Body of pancreas (tissue), 4 donors: ENCODE data around the gene GMDS. TPM values are rescaled to one million over a fixed set of nuclear protein-coding genes. Genes with fewer than 3 reads are reported as not detected.
A peak's percentile ranks its signal among the peaks of the same experiment; 100 is the strongest.

ENCODE experiments used
- ATAC-seq: fragments of 150-250 bp; one replicate; pipeline ENCODE4 v1.9.1; 2016
- DNase-seq, 4 donors: peaks; one replicate each; pipeline ENCODE4 v3.0.0-alpha.2; 2019
- H3K27ac ChIP-seq, 4 donors: fragments of 200-600 bp; sonication (generic); 1 replicate in 3 of 4; 2 replicates in 1 of 4; pipeline versions ENCODE4 v1.5.1 to v1.6.1; 2016 to 2019; ENCODE audit warnings: mild to moderate bottlenecking in 1 of 4, mixed read lengths in 1 of 4, moderate library complexity in 1 of 4
- H3K27me3 ChIP-seq, 2 donors: fragments of 200-600 bp; sonication (generic); one replicate each; pipeline ENCODE4 v1.6.0; 2016; ENCODE audit warnings: mild to moderate bottlenecking in 1 of 2
- H3K36me3 ChIP-seq, 2 donors: fragments of 200-600 bp; sonication (generic); replicated peaks in 1 of 2; 2 replicates each; pipeline ENCODE4 v1.5.1; 2016; ENCODE audit warnings: low read depth in 2 of 2; ENCODE audit not compliant: insufficient read depth in 1 of 2
- H3K4me1 ChIP-seq: fragments of 200-600 bp; sonication (generic); one replicate; pipeline ENCODE4 v1.6.0; 2016
- H3K4me3 ChIP-seq, 2 donors: fragments of 200-600 bp; sonication (generic); 1 replicate in 1 of 2; 2 replicates in 1 of 2; pipeline ENCODE4 v1.5.1; 2016 to 2019
- H3K9me3 ChIP-seq, 3 donors: fragments of 200-600 bp; sonication (generic); 1 replicate in 2 of 3; 2 replicates in 1 of 3; pipeline ENCODE4 v1.5.1; 2016
- POLR2A ChIP-seq, 3 donors: fragments of 450-650 bp; IDR thresholded peaks; one replicate each; pipeline ENCODE4 v1.6.1; 2016; ENCODE audit warnings: antibody characterized with exemption in 3 of 3, mild to moderate bottlenecking in 2 of 3
- WGBS, 2 donors: methylation state at CpG; one replicate each; pipeline ENCODE4 v1.1.5; 2017; 5-methylcytosine and 5-hydroxymethylcytosine counted together
- intact Hi-C: fragments of 100-400 bp; cut with DNase I; formaldehyde crosslinking; loops from one replicate; pipeline ENCODE4 v1.15.1; 2023
- total RNA-seq, 2 donors: library from RNA; depleted of rRNA; stranded (reverse); fragments of >200 nt; gene quantifications; one replicate each; pipeline ENCODE4 v1.1.0, GENCODE V29; 2016
- TF ChIP-seq, protein P1 (sequence below), 7 experiments: fragments of 450-650 bp in 4 of 7; fragments of 200-600 bp in 3 of 7; sonication (generic) in 3 of 7; IDR thresholded peaks; one replicate each; pipeline ENCODE4 v1.5.1; 2016 to 2019; ENCODE audit warnings: antibody characterized with exemption in 7 of 7

GMDS gene
- total RNA-seq, 2 donors from 2014 or later, result 34.5 to 63.3 TPM

DNA sequence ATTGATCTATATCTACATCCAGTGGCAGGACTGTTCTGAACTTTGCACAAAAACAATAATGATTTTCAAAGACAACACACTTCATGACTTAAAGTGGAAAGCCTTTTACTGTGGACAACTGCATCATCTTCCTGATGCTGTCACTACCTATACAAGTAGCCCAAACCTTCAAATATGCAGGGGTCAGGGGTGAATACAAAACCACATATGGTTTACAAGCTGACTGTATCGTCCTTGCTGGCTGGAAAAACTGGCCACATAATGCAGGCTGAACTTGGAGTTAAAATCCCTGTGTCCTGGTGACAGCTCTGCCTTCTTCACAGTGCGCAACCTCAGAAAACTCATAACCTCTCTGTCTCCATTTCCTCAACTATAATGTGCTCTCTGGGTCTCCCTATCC, 128.9 kb downstream of the GMDS start:
- 97 to 100% methylated on average over 2 of the region's 2 CpGs for WGBS, 2 donors
- TF ChIP-seq, protein P1, sequence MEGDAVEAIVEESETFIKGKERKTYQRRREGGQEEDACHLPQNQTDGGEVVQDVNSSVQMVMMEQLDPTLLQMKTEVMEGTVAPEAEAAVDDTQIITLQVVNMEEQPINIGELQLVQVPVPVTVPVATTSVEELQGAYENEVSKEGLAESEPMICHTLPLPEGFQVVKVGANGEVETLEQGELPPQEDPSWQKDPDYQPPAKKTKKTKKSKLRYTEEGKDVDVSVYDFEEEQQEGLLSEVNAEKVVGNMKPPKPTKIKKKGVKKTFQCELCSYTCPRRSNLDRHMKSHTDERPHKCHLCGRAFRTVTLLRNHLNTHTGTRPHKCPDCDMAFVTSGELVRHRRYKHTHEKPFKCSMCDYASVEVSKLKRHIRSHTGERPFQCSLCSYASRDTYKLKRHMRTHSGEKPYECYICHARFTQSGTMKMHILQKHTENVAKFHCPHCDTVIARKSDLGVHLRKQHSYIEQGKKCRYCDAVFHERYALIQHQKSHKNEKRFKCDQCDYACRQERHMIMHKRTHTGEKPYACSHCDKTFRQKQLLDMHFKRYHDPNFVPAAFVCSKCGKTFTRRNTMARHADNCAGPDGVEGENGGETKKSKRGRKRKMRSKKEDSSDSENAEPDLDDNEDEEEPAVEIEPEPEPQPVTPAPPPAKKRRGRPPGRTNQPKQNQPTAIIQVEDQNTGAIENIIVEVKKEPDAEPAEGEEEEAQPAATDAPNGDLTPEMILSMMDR (IDR thresholded peaks at IDR 0.05), result no peak
- no peak for TF ChIP-seq POLR2A (IDR thresholded peaks at IDR 0.05)
- intact Hi-C loops, result no loop called here
- no peak for DNase-seq
- H3K4me3 ChIP-seq, result no peak overlapping the region
- no peaks in the 10 kb centered on the region for H3K9me3 ChIP-seq
- ATAC-seq, result no peak
- H3K4me1 ChIP-seq, result peaks cover 19% of the 10 kb centered on the region
- no peak overlapping the region for H3K27ac ChIP-seq
- no peaks in the 10 kb centered on the region for H3K27me3 ChIP-seq
- no peaks in the 10 kb centered on the region for H3K36me3 ChIP-seq

- Histone ChIP-seq H3K4me1 (peaks cover 13% of the 10 kb centered on the region), H3K4me3 (no peak overlapping the region), H3K36me3 (no peaks in the 10 kb centered on the region), H3K27ac (no peak overlapping the region), H3K9me3 (no peaks in the 10 kb centered on the region), H3K27me3 (no peaks in the 10 kb centered on the region)
- ATAC-seq, result no peak
- intact Hi-C loops, result no loop called here
- 90 to 93% methylated on average over 1 of the region's 1 CpG for WGBS, 2 donors
- DNase-seq, result no peak
- TF ChIP-seq POLR2A (IDR thresholded peaks at IDR 0.05), result no peak
- TF ChIP-seq, protein P1 (IDR thresholded peaks at IDR 0.05), result no peak
Measured at GRCh38 chr6:2114100-2114499, 131.3 kb downstream of the GMDS start.

DNA sequence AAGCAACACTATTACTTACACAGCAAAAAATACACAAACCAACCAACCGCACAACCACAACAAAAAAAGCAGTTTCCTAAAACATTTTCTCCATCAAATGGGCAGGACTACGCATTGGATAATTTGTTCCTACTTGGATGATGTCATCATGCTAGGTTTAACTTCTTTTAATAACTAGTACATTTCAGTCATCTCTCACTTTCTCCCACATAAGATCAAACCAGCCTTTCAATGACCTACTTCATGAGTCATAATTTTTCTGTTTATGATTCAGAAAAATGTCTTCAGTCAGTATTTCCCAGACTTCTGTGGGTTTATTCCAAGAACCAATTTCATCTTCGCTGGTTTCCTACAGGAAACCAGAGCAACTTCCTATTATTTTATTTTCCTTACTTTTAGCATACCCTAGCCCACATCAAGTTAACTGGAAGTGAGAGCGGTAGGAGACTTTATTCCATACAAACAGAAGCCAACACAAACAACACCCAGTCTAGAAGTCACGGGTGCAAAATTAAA, 134.2 kb downstream of the GMDS start:
- WGBS, 2 donors, result 80 to 83% methylated on average over 5 of the region's 5 CpGs
- peak; percentile 52 for ATAC-seq
- Histone ChIP-seq H3K4me3 (no peak overlapping the region), H3K27me3 (no peaks in the 10 kb centered on the region), H3K9me3 (no peaks in the 10 kb centered on the region), H3K4me1 (no peaks in the 10 kb centered on the region), H3K36me3 (no peaks in the 10 kb centered on the region), H3K27ac (no peak overlapping the region)
- no peak for DNase-seq
- TF ChIP-seq, protein P1 (IDR thresholded peaks at IDR 0.05), result no peak
- TF ChIP-seq POLR2A (IDR thresholded peaks at IDR 0.05), result no peak
- intact Hi-C loops, result no loop called here

- no peak overlapping the region for H3K4me3 ChIP-seq
- 82 to 84% methylated on average over 4 of the region's 4 CpGs for WGBS, 2 donors
- no peaks in the 10 kb centered on the region for H3K36me3 ChIP-seq
- DNase-seq (no peak), ATAC-seq (no peak)
- intact Hi-C loops, result no loop called here
- no peak overlapping the region for H3K27ac ChIP-seq
- TF ChIP-seq, protein P1 (IDR thresholded peaks at IDR 0.05), result no peak
- no peak for TF ChIP-seq POLR2A (IDR thresholded peaks at IDR 0.05)
- H3K4me1 ChIP-seq, result no peaks in the 10 kb centered on the region
- H3K9me3 ChIP-seq, result no peaks in the 10 kb centered on the region
- no peaks in the 10 kb centered on the region for H3K27me3 ChIP-seq
Measured at GRCh38 chr6:2110504-2110903, 134.9 kb downstream of the GMDS start.

DNA sequence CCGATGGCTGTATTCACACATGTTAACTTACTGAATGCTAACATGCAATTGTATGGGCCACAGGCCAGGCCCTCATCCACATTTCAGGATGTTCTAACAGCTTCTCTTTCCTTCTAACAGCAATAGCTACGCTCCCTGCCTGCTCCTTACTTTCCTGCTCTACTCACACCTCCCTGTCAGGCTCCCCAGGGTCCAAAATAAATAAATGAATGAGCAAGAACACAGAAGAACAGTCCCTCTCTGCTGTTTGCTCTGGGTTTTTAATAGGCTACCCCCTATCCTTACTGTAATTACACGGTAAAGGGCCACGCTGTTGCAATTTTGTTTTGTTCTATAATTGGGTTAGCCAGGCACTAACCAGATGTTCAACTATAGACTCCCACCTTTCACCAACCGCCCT, 135.6 kb downstream of the GMDS start:
- H3K27me3 ChIP-seq, result no peaks in the 10 kb centered on the region
- 89 to 95% methylated on average over 5 of the region's 5 CpGs for WGBS, 2 donors

More for the DNA sequence above, 135.6 kb downstream of the GMDS start:
- no peak for ATAC-seq
- Histone ChIP-seq H3K9me3 (no peaks in the 10 kb centered on the region), H3K36me3 (no peaks in the 10 kb centered on the region), H3K4me1 (no peaks in the 10 kb centered on the region), H3K27ac (no peak overlapping the region), H3K4me3 (no peak overlapping the region)
- TF ChIP-seq, protein P1 (IDR thresholded peaks at IDR 0.05), result no peak
- TF ChIP-seq POLR2A (IDR thresholded peaks at IDR 0.05), result no peak
- intact Hi-C loops, result no loop called here
- no peak for DNase-seq
